Breast epithelium (tissue), 3 donors: ENCODE results near the gene GID8.

Source experiments
- POLR2AphosphoS5 ChIP-seq, 3 donors: sonication (generic); formaldehyde crosslinking; IDR thresholded peaks; one replicate each; pipeline ENCODE4 v1.6.1; 2017; ENCODE audit warnings: antibody characterized with exemption in 3 of 3
- TF ChIP-seq, protein P1 (sequence below), 3 donors: fragments of 450-650 bp; IDR thresholded peaks; one replicate each; pipeline ENCODE4 v1.5.1; 2016 to 2017; ENCODE audit warnings: antibody characterized with exemption in 3 of 3, mild to moderate bottlenecking in 3 of 3, moderate library complexity in 3 of 3

DNA sequence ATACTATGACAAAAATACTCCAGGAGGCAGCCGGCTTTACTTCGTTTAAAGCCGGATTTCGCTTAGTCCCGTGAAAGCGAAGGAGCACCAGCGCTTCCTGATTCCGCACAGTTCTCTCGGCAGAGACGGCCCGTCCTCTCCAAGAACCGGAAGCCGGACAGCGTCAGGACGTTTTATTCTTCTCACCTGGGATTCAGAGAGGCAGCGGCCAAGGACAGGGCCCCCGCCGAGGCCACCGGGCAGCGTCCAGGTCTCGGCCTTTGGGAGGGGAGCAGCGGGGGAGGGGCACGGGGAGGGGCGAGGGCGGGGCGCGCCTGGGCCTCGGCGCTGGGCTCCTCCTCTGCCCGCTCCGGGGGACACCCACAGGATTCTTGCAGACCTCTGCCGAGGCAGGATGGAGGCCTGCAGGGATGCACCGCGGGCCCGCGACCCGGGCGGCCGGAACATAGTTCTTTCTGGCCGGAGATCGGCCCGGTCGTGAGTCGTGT, 8.9 kb upstream of the GID8 start:
- TF ChIP-seq, protein P1, sequence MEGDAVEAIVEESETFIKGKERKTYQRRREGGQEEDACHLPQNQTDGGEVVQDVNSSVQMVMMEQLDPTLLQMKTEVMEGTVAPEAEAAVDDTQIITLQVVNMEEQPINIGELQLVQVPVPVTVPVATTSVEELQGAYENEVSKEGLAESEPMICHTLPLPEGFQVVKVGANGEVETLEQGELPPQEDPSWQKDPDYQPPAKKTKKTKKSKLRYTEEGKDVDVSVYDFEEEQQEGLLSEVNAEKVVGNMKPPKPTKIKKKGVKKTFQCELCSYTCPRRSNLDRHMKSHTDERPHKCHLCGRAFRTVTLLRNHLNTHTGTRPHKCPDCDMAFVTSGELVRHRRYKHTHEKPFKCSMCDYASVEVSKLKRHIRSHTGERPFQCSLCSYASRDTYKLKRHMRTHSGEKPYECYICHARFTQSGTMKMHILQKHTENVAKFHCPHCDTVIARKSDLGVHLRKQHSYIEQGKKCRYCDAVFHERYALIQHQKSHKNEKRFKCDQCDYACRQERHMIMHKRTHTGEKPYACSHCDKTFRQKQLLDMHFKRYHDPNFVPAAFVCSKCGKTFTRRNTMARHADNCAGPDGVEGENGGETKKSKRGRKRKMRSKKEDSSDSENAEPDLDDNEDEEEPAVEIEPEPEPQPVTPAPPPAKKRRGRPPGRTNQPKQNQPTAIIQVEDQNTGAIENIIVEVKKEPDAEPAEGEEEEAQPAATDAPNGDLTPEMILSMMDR (IDR thresholded peaks at IDR 0.05), result no peak
- peak in 1 of 3 donors; percentile 36 for TF ChIP-seq POLR2AphosphoS5 (IDR thresholded peaks at IDR 0.05)
